ENCODE results near the gene KLHL26.

DNA sequence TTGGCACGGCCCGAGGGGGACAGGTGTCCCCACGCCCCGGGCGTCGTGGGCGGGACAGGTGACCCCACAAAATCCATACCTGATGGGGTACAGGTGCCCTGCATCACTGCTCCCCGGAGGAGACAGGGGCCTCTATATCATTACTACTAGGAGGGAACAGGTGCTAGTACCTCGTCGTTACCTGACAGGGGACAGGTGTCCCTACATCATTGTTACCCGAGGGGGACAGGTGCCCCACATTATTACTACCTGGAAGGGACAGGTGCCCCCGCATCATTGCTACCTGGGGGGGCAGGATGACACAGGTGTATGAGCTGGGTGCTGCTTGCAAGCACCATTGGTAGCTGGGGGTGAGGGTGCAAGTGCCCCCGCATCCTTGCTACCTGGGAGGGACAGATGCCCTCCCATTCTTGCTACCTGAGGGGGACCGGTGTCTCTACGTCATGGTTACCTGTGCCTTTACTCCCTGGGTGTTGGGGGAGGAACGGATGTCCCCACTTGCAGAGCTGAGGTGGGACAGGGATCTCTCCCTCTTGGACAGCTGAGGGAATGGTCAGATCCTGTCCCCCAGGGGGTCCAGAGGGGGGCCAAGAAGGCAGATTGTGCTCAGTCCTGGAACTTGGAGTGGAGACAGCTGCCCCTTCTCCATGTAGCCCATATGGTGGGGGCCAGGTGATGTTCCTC lies 47.3 kb downstream of the KLHL26 start:
- TF ChIP-seq, protein P1, sequence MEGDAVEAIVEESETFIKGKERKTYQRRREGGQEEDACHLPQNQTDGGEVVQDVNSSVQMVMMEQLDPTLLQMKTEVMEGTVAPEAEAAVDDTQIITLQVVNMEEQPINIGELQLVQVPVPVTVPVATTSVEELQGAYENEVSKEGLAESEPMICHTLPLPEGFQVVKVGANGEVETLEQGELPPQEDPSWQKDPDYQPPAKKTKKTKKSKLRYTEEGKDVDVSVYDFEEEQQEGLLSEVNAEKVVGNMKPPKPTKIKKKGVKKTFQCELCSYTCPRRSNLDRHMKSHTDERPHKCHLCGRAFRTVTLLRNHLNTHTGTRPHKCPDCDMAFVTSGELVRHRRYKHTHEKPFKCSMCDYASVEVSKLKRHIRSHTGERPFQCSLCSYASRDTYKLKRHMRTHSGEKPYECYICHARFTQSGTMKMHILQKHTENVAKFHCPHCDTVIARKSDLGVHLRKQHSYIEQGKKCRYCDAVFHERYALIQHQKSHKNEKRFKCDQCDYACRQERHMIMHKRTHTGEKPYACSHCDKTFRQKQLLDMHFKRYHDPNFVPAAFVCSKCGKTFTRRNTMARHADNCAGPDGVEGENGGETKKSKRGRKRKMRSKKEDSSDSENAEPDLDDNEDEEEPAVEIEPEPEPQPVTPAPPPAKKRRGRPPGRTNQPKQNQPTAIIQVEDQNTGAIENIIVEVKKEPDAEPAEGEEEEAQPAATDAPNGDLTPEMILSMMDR (IDR thresholded peaks at IDR 0.05) = no peak
- TF ChIP-seq POLR2A (IDR thresholded peaks at IDR 0.05) = no peak
